Spinal cord (tissue), 10 donors: ENCODE measurements around the gene WDR20. TPM values are rescaled to one million over a fixed set of nuclear protein-coding genes. Genes with fewer than 3 reads are reported as not detected.

Source experiments
- DNase-seq, 6 donors: peaks; one replicate each; pipeline versions ENCODE4 v3.0.0 to v3.0.0-alpha.2; 2013 to 2015; ENCODE audit warnings: low spot score in 6 of 6, low read depth in 4 of 6
- H3K27ac ChIP-seq: one replicate; pipeline ENCODE4 v1.5.1; 2013; ENCODE audit warnings: low read depth, low read length, control low read depth
- H3K27me3 ChIP-seq: one replicate; pipeline ENCODE4 v1.6.1; 2013; ENCODE audit warnings: low read length; ENCODE audit not compliant: control insufficient read depth, insufficient read depth
- H3K36me3 ChIP-seq: one replicate; pipeline ENCODE4 v1.6.1; 2013; ENCODE audit warnings: low read length; ENCODE audit not compliant: control insufficient read depth, insufficient read depth
- H3K4me1 ChIP-seq: one replicate; pipeline ENCODE4 v1.6.1; 2013; ENCODE audit warnings: low read length; ENCODE audit not compliant: control insufficient read depth, insufficient read depth
- H3K4me3 ChIP-seq: one replicate; pipeline ENCODE4 v1.5.1; 2013; ENCODE audit warnings: low read depth, low read length, control low read depth
- H3K9me3 ChIP-seq: one replicate; pipeline ENCODE4 v1.6.1; 2013; ENCODE audit warnings: low read length; ENCODE audit not compliant: control insufficient read depth, insufficient read depth
- WGBS: methylation state at CpG from one replicate; pipeline ENCODE4 v1.1.5; 2013; ENCODE audit warnings: missing lambda C conversion rate; ENCODE audit not compliant: insufficient coverage; 5-methylcytosine and 5-hydroxymethylcytosine counted together
- polyA plus RNA-seq, 2 donors: library from polyadenylated mRNA; unstranded; fragments of 120-200 nt; gene quantifications; one replicate each; pipeline ENCODE4 v1.2.1, GENCODE V29; 2013; ENCODE audit not compliant: insufficient read length in 2 of 2
- total RNA-seq, 2 donors: library from RNA; depleted of rRNA in 1 of 2; stranded (reverse); fragments of 120-200 nt in 1 of 2; fragments of >200 nt in 1 of 2; gene quantifications; one replicate each; pipeline versions ENCODE4 v1.2.3 to v1.2.4, GENCODE V29; 2013 to 2014
- donor health status: healthy.

Gene WDR20
- total and polyA plus RNA-seq, 4 donors = 20.4 to 33.1 (median 30.9) TPM

DNA sequence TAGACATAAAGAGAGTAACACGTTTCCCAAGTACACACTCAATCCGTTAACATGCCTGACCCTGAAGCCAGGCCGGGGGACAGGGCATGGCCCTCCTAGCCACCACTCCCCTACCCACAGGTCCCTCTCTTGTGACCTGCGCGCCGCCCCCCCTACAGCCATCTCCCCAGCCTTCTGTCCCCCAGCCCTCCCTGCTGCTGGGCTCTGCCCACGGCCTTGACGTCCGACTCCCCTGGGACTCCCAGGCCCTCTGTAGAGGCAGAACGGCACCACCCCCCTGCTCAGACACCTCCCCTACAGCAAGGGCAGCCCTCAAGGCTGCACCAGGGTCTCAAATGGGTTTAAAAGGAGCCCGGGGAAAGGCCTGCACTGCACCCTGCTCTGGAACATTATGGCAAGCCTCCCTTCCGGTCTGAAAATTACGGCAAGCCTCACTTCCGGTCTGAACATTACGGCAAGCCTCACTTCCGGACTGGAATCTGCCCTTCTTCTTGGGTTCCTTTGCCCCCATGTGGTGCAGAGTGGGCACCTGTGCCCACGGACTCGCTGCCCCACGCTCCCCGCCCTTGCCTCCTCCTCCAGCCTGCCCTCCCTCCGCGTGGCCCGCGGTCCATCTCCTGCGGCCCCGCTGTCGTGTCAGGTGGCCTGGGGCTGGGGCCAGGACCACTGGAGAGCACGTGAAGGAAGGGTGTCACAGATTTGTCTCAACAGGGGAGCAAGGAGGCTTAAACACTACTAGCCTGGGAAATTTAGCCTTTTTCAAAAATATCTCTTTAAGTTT lies 87.7 kb downstream of the WDR20 start:
- Histone ChIP-seq H3K27me3 (no peaks in the 10 kb centered on the region), H3K9me3 (no peaks in the 10 kb centered on the region), H3K27ac (no peak overlapping the region), H3K4me1 (no peaks in the 10 kb centered on the region), H3K4me3 (no peak overlapping the region), H3K36me3 (peaks cover 78% of the 10 kb centered on the region)
- WGBS = 80% methylated on average over 20 of the region's 28 CpGs
- DNase-seq = no peak

DNA sequence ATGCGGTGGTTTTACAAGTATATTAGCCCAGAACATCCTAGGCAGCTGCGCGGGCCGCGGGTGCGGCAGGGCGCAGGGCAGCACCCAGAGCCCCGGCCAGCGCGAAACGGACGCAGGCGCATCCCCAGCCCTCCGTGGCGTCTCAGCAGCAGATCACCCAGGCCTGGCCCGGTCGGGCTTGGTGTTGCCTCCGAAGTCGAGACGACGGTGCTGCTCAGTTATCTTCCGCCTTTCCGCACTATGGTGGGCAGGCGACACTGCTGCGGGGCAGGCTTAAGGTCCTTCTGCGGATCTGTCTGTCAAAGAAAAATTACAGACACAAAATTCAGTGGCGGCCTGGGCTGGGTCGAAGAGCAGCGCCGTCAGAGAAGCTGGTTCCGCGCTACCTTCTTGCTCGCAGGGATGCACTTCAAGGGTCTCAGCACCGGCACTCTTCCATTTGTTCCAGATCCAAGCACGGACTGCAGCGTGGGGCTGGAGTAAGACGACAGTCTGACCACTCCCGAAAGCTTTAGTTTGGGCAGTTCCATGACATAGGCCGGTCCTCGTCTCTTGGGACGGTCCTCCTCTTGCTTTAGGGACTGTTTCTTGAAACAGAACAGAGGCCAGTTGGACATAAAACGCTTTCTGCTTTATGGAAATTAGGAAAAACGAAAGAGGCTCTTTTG lies 89.5 kb downstream of the WDR20 start:
- Histone ChIP-seq H3K27ac (no peak overlapping the region), H3K4me3 (no peak overlapping the region), H3K4me1 (no peaks in the 10 kb centered on the region), H3K27me3 (no peaks in the 10 kb centered on the region), H3K9me3 (no peaks in the 10 kb centered on the region), H3K36me3 (peaks cover 79% of the 10 kb centered on the region)
- 94% methylated on average over 43 of the region's 43 CpGs for WGBS
- DNase-seq = no peak

DNA sequence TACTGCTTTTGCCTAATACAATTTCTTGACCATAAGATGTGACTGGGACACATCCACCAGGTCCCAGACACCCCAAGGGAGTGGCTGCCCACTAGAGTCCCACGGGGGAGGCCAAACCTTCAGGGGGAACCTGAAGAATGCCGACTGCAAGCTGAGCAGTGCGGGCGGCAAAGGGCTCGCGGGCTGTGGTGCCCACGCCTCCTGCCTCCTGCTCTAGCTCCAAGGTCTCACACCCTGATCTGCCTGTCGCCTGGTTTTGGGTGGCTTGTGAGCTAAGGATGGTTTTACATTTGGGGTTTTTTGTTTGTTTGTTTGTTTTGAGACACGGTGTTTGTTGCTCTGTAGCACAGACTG lies 90.0 kb downstream of the WDR20 start:
- no peak for DNase-seq
- 96% methylated on average over 7 of the region's 9 CpGs for WGBS
- Histone ChIP-seq H3K9me3 (no peaks in the 10 kb centered on the region), H3K36me3 (peaks cover 80% of the 10 kb centered on the region), H3K27me3 (no peaks in the 10 kb centered on the region), H3K4me1 (no peaks in the 10 kb centered on the region), H3K27ac (no peak overlapping the region), H3K4me3 (no peak overlapping the region)

DNA sequence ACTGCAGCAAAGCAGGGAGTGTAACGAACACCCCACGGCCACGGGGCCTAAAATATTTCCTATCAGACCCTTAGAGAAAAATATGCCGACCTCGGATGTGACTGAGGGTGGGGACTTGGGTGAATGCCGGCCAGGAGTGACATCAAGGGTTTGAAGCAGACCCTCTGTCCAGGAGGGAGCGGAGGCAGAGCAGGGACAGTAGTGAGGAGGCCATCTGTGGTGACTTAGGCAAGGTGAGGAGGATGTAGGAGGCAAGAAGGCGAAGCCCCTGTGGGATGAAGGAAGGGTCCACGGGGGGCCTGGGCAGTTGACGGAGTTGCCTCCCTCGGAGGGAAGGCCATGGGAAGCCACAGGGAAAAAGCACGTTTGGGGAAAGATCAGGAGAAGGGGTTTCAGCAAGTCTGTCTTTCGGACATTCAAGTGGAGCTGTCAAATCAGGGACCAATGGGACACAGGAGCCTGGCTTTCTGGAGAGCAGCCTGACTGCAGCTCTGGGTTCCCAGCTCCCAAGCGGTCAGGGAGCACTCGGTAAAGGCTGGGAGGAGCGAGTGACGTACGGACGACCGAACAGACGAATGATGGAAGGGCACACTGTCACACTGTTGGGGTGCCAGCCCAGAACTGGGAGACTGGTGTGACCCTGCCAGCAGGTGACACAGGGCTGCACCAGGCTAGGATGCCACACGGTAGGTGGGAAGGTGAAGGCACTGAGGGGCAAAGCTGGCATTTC lies 90.9 kb downstream of the WDR20 start:
- DNase-seq = no peak
- Histone ChIP-seq H3K36me3 (peaks cover 80% of the 10 kb centered on the region), H3K27me3 (no peaks in the 10 kb centered on the region), H3K27ac (no peak overlapping the region), H3K4me3 (no peak overlapping the region), H3K9me3 (no peaks in the 10 kb centered on the region), H3K4me1 (peaks cover 5% of the 10 kb centered on the region)
- 88% methylated on average over 19 of the region's 22 CpGs for WGBS

DNA sequence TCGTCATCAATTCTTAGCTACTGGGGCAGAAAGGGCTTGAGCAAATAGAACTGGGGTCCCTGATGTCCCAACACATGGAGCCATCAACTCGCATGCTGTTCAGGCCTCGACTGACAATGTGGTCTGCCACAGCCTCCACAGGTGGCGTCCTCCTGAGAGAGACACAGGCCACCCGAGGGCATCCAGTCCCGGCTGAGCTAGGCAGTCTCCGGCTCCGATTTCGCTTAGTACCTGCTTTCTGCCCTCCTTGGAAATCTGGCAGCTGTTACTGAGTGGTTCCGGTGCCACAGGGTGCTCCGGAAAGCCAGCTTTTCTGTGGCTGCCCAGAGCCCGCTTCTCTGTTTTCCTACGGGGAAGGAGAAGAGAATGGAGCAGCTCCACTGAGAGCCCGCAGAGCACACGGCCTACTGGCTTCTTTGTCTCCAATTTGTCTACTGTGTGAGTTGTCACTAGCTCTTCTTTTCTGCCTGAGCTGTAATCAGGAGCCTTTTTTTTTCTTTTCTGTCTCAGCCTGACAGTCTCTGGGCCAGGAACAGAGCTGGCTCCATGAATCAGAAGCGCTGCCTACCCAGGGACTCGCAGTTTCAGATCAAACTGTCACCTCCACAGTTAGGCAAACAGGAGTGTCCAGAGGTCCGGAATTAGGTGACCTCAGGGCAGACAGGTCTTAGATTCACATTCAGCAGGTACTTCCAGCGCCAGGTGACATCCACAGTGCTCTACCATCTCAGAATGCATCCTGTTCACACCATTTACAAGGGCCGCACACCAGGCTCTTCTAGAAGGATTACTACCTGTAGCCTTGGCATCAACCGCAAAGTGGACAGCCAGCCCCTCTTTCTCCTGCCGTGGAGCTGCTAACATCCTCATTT lies 92.0 kb downstream of the WDR20 start:
- H3K27ac ChIP-seq = no peak overlapping the region
- peaks cover 69% of the 10 kb centered on the region for H3K36me3 ChIP-seq
- H3K4me1 ChIP-seq = peaks cover 11% of the 10 kb centered on the region
- DNase-seq = no peak
- H3K4me3 ChIP-seq = no peak overlapping the region
- 78% methylated on average over 22 of the region's 22 CpGs for WGBS
- H3K9me3 ChIP-seq = no peaks in the 10 kb centered on the region
- H3K27me3 ChIP-seq = no peaks in the 10 kb centered on the region

DNA sequence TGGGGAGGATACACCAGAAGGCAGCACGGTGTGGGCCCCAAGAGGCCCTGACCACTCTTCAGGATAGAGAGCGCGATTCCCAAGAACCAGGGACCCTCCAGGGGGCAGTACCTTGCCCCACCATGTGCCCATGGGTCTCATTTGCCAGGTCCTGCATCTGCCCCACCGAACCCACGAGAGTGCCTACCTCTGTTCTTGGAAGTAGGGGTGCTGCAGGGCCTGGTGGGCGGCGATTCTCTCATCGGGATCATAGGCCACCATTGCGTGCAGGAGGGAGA lies 92.6 kb downstream of the WDR20 start:
- WGBS = 85% methylated on average over 3 of the region's 9 CpGs
- peaks cover 63% of the 10 kb centered on the region for H3K36me3 ChIP-seq
- DNase-seq = no peak
- H3K4me3 ChIP-seq = no peak overlapping the region
- no peaks in the 10 kb centered on the region for H3K27me3 ChIP-seq
- H3K9me3 ChIP-seq = no peaks in the 10 kb centered on the region
- no peak overlapping the region for H3K27ac ChIP-seq
- peaks cover 11% of the 10 kb centered on the region for H3K4me1 ChIP-seq

DNA sequence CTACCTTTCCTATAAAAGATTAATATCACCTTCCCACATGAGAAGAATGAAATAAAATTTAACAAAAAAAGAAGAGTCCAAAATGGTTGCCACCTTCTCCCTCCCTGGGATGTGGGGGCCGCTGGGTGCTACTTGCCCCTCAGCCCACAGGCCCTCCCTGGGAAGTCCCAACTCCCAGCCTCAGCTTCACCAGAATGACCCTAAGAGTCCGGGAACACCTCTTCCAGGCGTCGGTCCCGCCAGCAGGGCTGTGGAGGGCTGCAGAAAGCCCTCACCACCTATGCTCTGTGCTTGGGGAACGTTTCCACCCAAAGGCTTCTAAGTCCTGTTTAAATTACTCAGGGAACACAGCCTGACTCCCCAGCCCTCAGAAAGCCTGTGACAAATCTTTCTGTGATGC lies 93.4 kb downstream of the WDR20 start:
- peaks cover 57% of the 10 kb centered on the region for H3K36me3 ChIP-seq
- no peaks in the 10 kb centered on the region for H3K27me3 ChIP-seq
- H3K27ac ChIP-seq = no peak overlapping the region
- no peaks in the 10 kb centered on the region for H3K9me3 ChIP-seq
- H3K4me3 ChIP-seq = no peak overlapping the region
- H3K4me1 ChIP-seq = peaks cover 11% of the 10 kb centered on the region
- DNase-seq = no peak
- WGBS = 85% methylated on average over 6 of the region's 6 CpGs

DNA sequence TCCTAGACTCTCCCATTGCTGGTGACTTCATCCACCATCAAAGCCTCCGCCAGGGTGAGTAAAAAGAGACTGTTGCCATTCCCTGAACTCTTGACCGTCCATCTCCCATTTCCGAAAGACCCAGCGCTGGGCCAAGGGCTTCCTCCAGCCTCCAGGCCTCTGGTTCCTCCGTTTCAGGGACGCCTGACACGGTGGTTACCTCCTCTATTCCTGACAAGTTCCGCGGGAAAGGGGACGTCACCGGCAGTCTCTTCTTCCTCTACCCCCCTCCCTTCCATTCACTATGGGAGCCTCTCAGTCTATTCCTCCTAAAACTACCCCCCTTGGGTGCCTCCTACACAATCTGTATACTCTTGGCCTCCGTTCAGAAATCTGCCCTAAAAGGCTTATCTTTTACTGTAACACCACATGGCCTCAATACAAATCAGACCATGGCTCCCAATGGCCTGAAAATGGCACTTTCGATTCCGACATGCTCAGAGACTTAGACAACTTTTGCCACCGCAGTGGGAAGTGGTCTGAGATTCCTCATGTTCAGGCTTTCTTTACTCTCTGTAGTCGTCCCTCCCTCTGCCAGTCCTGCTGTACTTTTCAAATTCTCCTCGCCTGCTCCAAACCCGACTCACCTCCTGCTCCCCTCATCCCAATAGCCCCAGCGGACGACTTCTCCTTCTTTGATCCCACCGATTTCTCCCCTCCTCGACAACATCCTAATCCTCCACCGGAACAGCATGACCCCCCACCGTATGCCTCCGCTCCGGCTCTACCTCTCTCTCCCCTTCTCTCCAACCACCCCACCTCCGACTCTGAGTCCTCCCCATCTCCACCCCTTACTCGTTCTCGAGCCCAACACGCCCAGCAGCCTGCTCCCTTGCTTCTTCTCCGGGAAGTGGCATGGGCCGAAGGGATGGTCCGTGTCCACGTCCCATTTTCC lies 94.9 kb downstream of the WDR20 start:
- no peak for DNase-seq
- Histone ChIP-seq H3K27me3 (no peaks in the 10 kb centered on the region), H3K9me3 (no peaks in the 10 kb centered on the region), H3K27ac (no peak overlapping the region), H3K4me1 (peaks cover 11% of the 10 kb centered on the region), H3K4me3 (no peak overlapping the region), H3K36me3 (peaks cover 43% of the 10 kb centered on the region)
- WGBS = 70% methylated on average over 34 of the region's 34 CpGs
